Esophagus muscularis mucosa (tissue), 3 donors: ENCODE measurements around the gene CCDC159.

ENCODE experiments used
- POLR2A ChIP-seq: fragments of 450-650 bp; IDR thresholded peaks from one replicate; pipeline ENCODE4 v1.6.1; 2017; ENCODE audit warnings: antibody characterized with exemption, moderate library complexity, mild to moderate bottlenecking, low read depth
- POLR2AphosphoS5 ChIP-seq, 2 donors: sonication (generic); formaldehyde crosslinking; IDR thresholded peaks; one replicate each; pipeline ENCODE4 v1.6.1; 2017; ENCODE audit warnings: antibody characterized with exemption in 2 of 2
- TF ChIP-seq, protein P1 (sequence below), 3 experiments: fragments of 200-600 bp in 2 of 3; fragments of 450-650 bp in 1 of 3; sonication (generic) in 2 of 3; IDR thresholded peaks; one replicate each; pipeline ENCODE4 v1.5.1; 2017 to 2019; ENCODE audit warnings: antibody characterized with exemption in 3 of 3, mild to moderate bottlenecking in 2 of 3, moderate library complexity in 1 of 3

DNA sequence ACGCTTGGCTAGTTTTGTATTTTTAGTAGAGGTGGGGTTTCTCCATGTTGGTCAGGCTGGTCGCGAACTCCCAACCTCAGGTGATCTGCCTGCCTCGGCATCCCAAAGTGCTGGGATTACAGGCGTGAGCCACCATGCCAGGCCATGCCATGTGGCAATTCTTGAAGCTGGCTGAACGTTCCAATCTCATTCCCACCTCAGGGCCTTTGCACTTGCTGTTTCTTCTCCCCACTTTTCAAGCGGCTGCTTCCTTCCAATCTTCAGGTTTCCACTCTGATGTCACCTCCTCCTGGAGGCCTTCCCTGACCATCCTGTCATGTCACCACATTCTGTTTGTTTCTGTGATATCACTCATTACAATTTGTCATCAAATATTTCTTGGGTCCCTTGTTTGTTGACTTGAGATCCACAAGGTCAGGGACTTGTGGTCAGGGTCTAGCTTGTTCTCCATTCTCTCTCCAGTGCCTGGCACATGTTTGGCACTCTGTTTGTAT lies 33.6 kb downstream of the CCDC159 start:
- TF ChIP-seq, protein P1, sequence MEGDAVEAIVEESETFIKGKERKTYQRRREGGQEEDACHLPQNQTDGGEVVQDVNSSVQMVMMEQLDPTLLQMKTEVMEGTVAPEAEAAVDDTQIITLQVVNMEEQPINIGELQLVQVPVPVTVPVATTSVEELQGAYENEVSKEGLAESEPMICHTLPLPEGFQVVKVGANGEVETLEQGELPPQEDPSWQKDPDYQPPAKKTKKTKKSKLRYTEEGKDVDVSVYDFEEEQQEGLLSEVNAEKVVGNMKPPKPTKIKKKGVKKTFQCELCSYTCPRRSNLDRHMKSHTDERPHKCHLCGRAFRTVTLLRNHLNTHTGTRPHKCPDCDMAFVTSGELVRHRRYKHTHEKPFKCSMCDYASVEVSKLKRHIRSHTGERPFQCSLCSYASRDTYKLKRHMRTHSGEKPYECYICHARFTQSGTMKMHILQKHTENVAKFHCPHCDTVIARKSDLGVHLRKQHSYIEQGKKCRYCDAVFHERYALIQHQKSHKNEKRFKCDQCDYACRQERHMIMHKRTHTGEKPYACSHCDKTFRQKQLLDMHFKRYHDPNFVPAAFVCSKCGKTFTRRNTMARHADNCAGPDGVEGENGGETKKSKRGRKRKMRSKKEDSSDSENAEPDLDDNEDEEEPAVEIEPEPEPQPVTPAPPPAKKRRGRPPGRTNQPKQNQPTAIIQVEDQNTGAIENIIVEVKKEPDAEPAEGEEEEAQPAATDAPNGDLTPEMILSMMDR (IDR thresholded peaks at IDR 0.05), result no peak
- TF ChIP-seq POLR2A (no peak), POLR2AphosphoS5 (IDR thresholded peaks at IDR 0.05) (no peak)
